Astrocyte (in vitro differentiated cells and primary cell): ENCODE measurements around the gene CALHM2.

ENCODE experiments used
- EZH2 ChIP-seq: IDR thresholded peaks from 2 replicates; pipeline ENCODE4 v1.6.1; 2012; ENCODE audit warnings: mild to moderate bottlenecking, low read length, inconsistent platforms; ENCODE audit not compliant: insufficient read depth
- TF ChIP-seq, protein P1 (sequence below): IDR thresholded peaks from 2 replicates; pipeline ENCODE4 v1.5.1; 2011; ENCODE audit warnings: low read depth, mild to moderate bottlenecking, inconsistent platforms, low read length, moderate library complexity; ENCODE audit not compliant: insufficient read depth

DNA sequence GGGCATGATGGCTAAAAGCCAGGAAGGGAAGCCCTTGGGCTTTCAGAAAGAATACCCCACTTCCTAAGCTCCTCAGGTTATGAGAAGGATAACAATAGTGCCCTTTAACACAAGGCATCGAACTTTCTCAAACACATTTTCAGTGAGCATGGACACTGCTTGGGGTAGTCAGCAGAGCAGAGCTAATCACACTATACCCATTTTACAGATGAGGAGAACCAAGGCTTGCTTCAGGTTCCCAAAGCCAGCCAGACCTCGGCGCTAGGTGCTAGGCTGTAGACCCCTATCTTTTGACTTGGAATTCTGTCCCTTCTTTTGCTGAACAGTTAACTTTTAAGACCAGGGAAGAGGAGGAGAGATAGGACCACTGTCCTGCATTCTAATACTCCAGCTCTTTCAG lies 43.2 kb upstream of the CALHM2 start:
- TF ChIP-seq, protein P1, sequence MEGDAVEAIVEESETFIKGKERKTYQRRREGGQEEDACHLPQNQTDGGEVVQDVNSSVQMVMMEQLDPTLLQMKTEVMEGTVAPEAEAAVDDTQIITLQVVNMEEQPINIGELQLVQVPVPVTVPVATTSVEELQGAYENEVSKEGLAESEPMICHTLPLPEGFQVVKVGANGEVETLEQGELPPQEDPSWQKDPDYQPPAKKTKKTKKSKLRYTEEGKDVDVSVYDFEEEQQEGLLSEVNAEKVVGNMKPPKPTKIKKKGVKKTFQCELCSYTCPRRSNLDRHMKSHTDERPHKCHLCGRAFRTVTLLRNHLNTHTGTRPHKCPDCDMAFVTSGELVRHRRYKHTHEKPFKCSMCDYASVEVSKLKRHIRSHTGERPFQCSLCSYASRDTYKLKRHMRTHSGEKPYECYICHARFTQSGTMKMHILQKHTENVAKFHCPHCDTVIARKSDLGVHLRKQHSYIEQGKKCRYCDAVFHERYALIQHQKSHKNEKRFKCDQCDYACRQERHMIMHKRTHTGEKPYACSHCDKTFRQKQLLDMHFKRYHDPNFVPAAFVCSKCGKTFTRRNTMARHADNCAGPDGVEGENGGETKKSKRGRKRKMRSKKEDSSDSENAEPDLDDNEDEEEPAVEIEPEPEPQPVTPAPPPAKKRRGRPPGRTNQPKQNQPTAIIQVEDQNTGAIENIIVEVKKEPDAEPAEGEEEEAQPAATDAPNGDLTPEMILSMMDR = no peak
- no peak for TF ChIP-seq EZH2
